Measurements from ENCODE around the gene KRT76. TPM values are rescaled to one million over a fixed set of nuclear protein-coding genes. Genes with fewer than 3 reads are reported as not detected.

Gene KRT76
- total RNA-seq, 2 donors from 2014 or later: not detected

Other genes starting within 250 kb of the KRT76 start
- gene KRT71, start 224.2 kb downstream of the KRT76 start, total RNA-seq: not detected
- gene KRT74, start 203.5 kb downstream of the KRT76 start, total RNA-seq: not detected
- gene KRT72, start 175.9 kb downstream of the KRT76 start, total RNA-seq: 1 to 10 TPM; 1.4 to 7.7 TPM
- gene KRT73, start 158.8 kb downstream of the KRT76 start, total RNA-seq: 1 to 10 TPM in 1 of 2 donors, under 1 TPM in 1; 0.98 to 4.9 TPM
- not detected for gene KRT2, start 125.1 kb downstream of the KRT76 start, total RNA-seq
- not detected for gene KRT1, start 96.9 kb downstream of the KRT76 start, total RNA-seq
- gene KRT77, start 73.8 kb downstream of the KRT76 start, total RNA-seq: not detected
- under 1 TPM in 1 of 2 donors, not detected in 1; 0.09 TPM for gene KRT3, start 18.8 kb upstream of the KRT76 start, total RNA-seq
- not detected for gene KRT4, start 36.8 kb upstream of the KRT76 start, total RNA-seq
- gene KRT79, start 57.0 kb upstream of the KRT76 start, total RNA-seq: under 1 TPM; 0.12 to 0.25 TPM
- not detected for gene KRT78, start 71.6 kb upstream of the KRT76 start, total RNA-seq
- under 1 TPM; 0.34 to 0.66 TPM for gene KRT8, start 127.7 kb upstream of the KRT76 start, total RNA-seq
- gene KRT18, start 171.8 kb upstream of the KRT76 start, total RNA-seq: 1 to 10 TPM; 7.7 to 8.5 TPM
- gene EIF4B, start 229.1 kb upstream of the KRT76 start, total RNA-seq: 1,000 to 10,000 TPM in 1 of 2 donors, 100 to 1,000 TPM in 1; 637 to 1,013 TPM